Gastrocnemius medialis (tissue), 4 donors: ENCODE data around the gene GLIPR1. TPM values are rescaled to one million over a fixed set of nuclear protein-coding genes. Genes with fewer than 3 reads are reported as not detected.
"Not testable (repeated sequence)": the region's sequence is repeated elsewhere in the genome, so short reads cannot be mapped to it uniquely, and the experiment has no call there.

ENCODE experiments used
- ATAC-seq, 2 donors: fragments of 150-250 bp; one replicate each; pipeline ENCODE4 v1.9.1; 2016
- DNase-seq, 2 donors: peaks; one replicate each; pipeline ENCODE4 v3.0.0-alpha.2; 2019
- H3K27ac ChIP-seq, 4 donors: fragments of 200-600 bp; sonication (generic); 1 replicate in 1 of 4; 2 replicates in 3 of 4; pipeline ENCODE4 v1.5.1; 2016 to 2018; ENCODE audit warnings: mild to moderate bottlenecking in 2 of 4, moderate library complexity in 1 of 4
- H3K27me3 ChIP-seq, 3 donors: fragments of 200-600 bp; sonication (generic) in 2 of 3; 1 replicate in 1 of 3; 2 replicates in 2 of 3; pipeline versions ENCODE4 v1.5.1 to v1.6.0; 2016 to 2019; ENCODE audit warnings: mild to moderate bottlenecking in 1 of 3, moderate library complexity in 1 of 3
- H3K36me3 ChIP-seq, 2 donors: fragments of 200-600 bp; sonication (generic) in 1 of 2; one replicate each; pipeline ENCODE4 v1.5.1; 2017 to 2018
- H3K4me1 ChIP-seq, 2 donors: fragments of 200-600 bp; sonication (generic) in 1 of 2; one replicate each; pipeline ENCODE4 v1.5.1; 2016 to 2017; ENCODE audit warnings: mild to moderate bottlenecking in 2 of 2
- H3K4me3 ChIP-seq, 4 donors: fragments of 200-600 bp; sonication (generic) in 3 of 4; 1 replicate in 1 of 4; 2 replicates in 3 of 4; pipeline ENCODE4 v1.5.1; 2016 to 2019; ENCODE audit warnings: mild to moderate bottlenecking in 2 of 4
- H3K9me3 ChIP-seq, 3 donors: fragments of 200-600 bp; sonication (generic) in 2 of 3; 1 replicate in 1 of 3; 2 replicates in 2 of 3; pipeline ENCODE4 v1.5.1; 2016 to 2019
- CTCF ChIP-seq, 5 experiments: fragments of 450-650 bp in 3 of 5; fragments of 200-600 bp in 2 of 5; sonication (generic) in 2 of 5; IDR thresholded peaks in 4 of 5; conservative IDR thresholded peaks in 1 of 5; 1 replicate in 4 of 5; 2 replicates in 1 of 5; pipeline ENCODE4 v1.5.1; 2016 to 2019; ENCODE audit warnings: antibody characterized with exemption in 5 of 5, mild to moderate bottlenecking in 3 of 5, moderate library complexity in 3 of 5
- POLR2A ChIP-seq, 2 donors: fragments of 450-650 bp; IDR thresholded peaks; one replicate each; pipeline ENCODE4 v1.6.1; 2017; ENCODE audit warnings: antibody characterized with exemption in 2 of 2, mild to moderate bottlenecking in 2 of 2, moderate library complexity in 2 of 2
- in situ Hi-C, 4 donors: fragments of 200-750 bp; cut with MboI; loops; one replicate each; pipeline versions ENCODE4 v1.15.0 to v1.8.0; 2017; ENCODE audit warnings: low sequenced_read_pairs in 4 of 4
- intact Hi-C: fragments of 100-400 bp; cut with DNase I; formaldehyde crosslinking; loops from one replicate; pipeline ENCODE4 v1.15.1; 2023; ENCODE audit warnings: low total_unique reads
- total RNA-seq, 4 donors: library from RNA; depleted of rRNA; stranded (reverse); fragments of >200 nt; gene quantifications; one replicate each; pipeline versions ENCODE4 v1.1.0 to v1.2.3, GENCODE V29; 2016

GLIPR1 gene
- total RNA-seq, 4 donors from 2014 or later, result 1.1 to 5.6 (median 2.8) TPM

DNA sequence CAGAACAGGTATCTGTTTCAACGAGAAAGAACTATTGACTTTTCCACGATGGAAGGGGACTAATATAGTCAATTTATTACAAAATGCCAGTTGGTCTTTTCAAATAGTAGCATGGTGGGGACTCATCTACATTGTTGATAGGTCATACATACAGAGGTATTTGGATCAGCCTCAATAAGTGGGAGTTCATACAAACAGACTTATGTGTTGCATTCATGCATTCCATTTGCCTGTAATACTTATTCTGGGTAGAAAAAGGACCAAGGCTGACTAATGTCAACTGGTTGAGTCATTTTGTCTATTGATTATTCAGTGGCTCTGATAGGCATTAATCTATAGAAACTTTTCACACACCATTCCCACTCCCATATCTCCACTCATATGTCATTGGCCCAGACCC lies 41.5 kb upstream of the GLIPR1 start:
- intact Hi-C loops, result no loop called here
- H3K36me3 ChIP-seq, result no peaks in the 10 kb centered on the region
- no peak for TF ChIP-seq POLR2A (IDR thresholded peaks at IDR 0.05)
- TF ChIP-seq CTCF (IDR thresholded peaks at IDR 0.05 in 4 of 5, conservative IDR thresholded peaks at IDR 0.05 in 1 of 5), result no peak
- DNase-seq (no peak), ATAC-seq (no peak)
- H3K27me3 ChIP-seq, result no peaks in the 10 kb centered on the region
- no peak overlapping the region for H3K27ac ChIP-seq
- no peak overlapping the region for H3K4me3 ChIP-seq
- no peaks in the 10 kb centered on the region for H3K4me1 ChIP-seq
- in situ Hi-C loops, result no loop called here
- H3K9me3 ChIP-seq, result no peaks in the 10 kb centered on the region

GRCh38 chr12:75439930-75440329 lies 40.6 kb upstream of the GLIPR1 start:
- no peaks in the 10 kb centered on the region for H3K27me3 ChIP-seq
- no peak for TF ChIP-seq POLR2A (IDR thresholded peaks at IDR 0.05)
- no peak for TF ChIP-seq CTCF (IDR thresholded peaks at IDR 0.05 in 4 of 5, conservative IDR thresholded peaks at IDR 0.05 in 1 of 5)
- intact Hi-C loops, result no loop called here
- H3K4me3 ChIP-seq, result no peak overlapping the region
- ATAC-seq, result no peak
- in situ Hi-C loops, result no loop called here
- no peaks in the 10 kb centered on the region for H3K36me3 ChIP-seq
- no peaks in the 10 kb centered on the region for H3K4me1 ChIP-seq
- no peak overlapping the region for H3K27ac ChIP-seq
- no peaks in the 10 kb centered on the region for H3K9me3 ChIP-seq
- DNase-seq, result no peak

DNA sequence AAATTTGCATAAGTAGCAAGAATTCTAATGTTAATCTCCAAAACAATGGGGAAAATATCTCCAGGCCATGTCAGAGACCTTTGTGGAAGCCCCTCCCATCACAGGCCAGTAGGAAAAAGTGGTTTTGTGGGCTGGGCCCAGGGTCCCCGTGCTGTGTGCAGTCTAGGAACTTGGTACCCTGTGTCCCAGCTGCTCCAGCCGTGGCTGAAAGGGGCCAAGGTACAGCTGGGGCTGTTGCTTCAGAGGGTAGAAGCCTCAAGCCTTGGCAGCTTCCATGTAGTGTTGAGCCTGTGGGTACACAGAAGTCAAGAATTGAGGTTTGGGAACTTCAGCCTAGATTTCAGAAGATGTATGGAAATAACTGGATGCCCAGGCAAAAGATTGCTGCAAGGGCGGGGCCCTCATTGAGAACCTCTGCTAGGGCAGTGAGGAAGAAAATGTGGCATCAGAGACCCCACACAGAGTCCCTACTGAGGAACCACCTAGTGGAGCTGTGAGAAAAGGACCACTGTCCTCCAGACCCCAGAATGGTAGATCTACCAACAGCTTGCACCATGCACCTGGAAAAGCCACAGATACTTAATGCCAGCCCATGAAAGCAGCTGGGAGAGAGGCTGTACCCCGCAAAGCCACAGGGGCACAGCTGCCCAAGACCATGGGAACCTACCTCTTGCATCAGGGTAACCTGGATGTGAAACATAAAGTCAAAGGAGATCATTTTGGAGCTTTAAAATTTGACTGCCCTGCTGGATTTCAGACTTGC lies 38.7 kb upstream of the GLIPR1 start:
- H3K9me3 ChIP-seq, H3K4me1 ChIP-seq, H3K36me3 ChIP-seq, in situ Hi-C loops, H3K27ac ChIP-seq, H3K4me3 ChIP-seq, H3K27me3 ChIP-seq, intact Hi-C loops, ATAC-seq, DNase-seq: not testable (repeated sequence)

DNA sequence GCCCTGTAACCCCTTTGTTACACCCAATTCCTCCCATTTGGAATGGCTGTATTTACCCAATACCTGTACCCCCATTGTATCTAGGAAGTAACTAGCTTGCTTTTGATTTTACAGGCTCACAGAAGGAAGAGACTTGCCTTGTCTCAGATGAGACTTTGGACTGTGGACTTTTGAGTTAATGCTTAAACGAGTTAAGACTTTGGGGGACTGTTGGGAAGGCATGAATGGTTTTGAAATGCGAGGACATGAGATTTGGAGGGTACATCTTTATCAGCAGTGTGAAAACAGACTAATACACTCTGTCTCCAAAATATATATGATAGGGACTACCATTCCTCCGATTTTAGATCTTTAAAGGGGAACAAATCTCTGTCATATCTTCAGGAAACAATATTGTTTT lies 38.1 kb upstream of the GLIPR1 start:
- H3K27ac ChIP-seq, ATAC-seq, H3K9me3 ChIP-seq, H3K36me3 ChIP-seq, DNase-seq, H3K4me1 ChIP-seq, H3K27me3 ChIP-seq, intact Hi-C loops, H3K4me3 ChIP-seq, in situ Hi-C loops: not testable (repeated sequence)

DNA sequence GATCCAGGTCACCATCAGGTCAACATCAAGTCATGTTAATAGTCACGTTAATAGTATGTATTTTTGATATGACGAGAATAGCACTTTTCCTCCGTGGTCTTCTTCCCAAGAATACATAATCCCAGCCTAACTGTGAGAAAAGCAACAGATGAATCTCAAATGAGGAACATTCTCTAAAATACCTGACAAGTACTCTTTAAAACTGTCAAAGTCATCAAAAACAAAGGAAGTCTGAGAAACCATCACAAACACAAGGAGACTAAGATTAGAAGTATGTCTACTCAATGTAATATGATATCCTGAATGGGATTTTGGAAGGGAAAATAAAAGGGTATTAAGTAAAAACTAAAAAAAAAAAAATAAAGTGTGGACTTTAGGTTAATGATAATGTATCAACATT lies 36.8 kb upstream of the GLIPR1 start:
- H3K36me3 ChIP-seq, result no peaks in the 10 kb centered on the region
- in situ Hi-C loops (no loop called here), intact Hi-C loops (no loop called here)
- DNase-seq (no peak), ATAC-seq (no peak)
- no peak overlapping the region for H3K4me3 ChIP-seq
- no peak for TF ChIP-seq POLR2A (IDR thresholded peaks at IDR 0.05)
- H3K27me3 ChIP-seq, result no peaks in the 10 kb centered on the region
- H3K4me1 ChIP-seq, result no peaks in the 10 kb centered on the region
- H3K27ac ChIP-seq, result no peak overlapping the region
- no peaks in the 10 kb centered on the region for H3K9me3 ChIP-seq

DNA sequence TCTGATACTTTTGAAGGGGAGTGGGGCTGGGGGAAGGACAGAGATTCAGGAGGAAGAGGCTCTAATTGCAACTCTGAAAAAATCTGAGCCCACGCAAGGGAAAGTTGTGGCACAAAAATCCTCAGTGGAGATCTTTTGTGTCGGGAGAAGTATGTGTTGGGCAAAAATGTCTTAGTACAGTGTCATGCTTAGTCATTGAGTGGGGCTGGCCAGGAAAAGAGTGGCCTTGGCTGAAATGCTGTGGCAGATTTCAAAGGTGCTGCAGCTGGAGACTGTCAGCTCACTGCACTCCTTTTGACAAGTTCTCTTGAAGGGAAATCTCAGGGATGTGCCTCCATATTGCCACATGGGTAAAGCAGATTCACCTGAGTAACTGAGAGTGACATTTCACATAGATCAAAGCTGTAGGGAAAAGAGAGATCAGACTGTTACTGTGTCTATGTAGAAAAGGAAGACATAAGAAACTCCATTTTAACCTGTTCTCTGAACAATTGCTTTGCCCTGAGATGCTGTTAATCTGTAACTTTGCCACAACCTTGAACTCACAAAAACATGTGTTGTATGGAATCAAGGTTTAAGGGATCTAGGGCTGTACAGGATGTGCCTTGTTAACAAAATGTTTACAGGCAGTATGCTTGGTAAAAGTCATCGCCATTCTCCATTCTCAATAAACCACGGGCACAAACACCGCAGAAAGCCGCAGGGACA lies 36.0 kb upstream of the GLIPR1 start:
- TF ChIP-seq CTCF (IDR thresholded peaks at IDR 0.05 in 4 of 5, conservative IDR thresholded peaks at IDR 0.05 in 1 of 5) (no peak), POLR2A (IDR thresholded peaks at IDR 0.05) (no peak)
- ATAC-seq (no peak), DNase-seq (no peak)
- H3K4me1 ChIP-seq, result no peaks in the 10 kb centered on the region
- H3K36me3 ChIP-seq, result no peaks in the 10 kb centered on the region
- no peaks in the 10 kb centered on the region for H3K9me3 ChIP-seq
- H3K4me3 ChIP-seq, result no peak overlapping the region
- H3K27ac ChIP-seq, result no peak overlapping the region
- in situ Hi-C loops, result no loop called here
- intact Hi-C loops, result no loop called here
- H3K27me3 ChIP-seq, result no peaks in the 10 kb centered on the region

- ATAC-seq, H3K36me3 ChIP-seq, H3K27me3 ChIP-seq, H3K9me3 ChIP-seq, DNase-seq, intact Hi-C loops, H3K27ac ChIP-seq, H3K4me3 ChIP-seq, in situ Hi-C loops, H3K4me1 ChIP-seq: not testable (repeated sequence)
Measured at GRCh38 chr12:75445137-75445507, 35.4 kb upstream of the GLIPR1 start.
